Right lobe of liver (tissue), 4 donors: ENCODE data around the gene PCDH7.

Experiments
- POLR2A ChIP-seq: fragments of 450-650 bp; IDR thresholded peaks from one replicate; pipeline ENCODE4 v1.6.1; 2017; ENCODE audit warnings: antibody characterized with exemption, mild to moderate bottlenecking
- TF ChIP-seq, protein P1 (sequence below), 4 donors: fragments of 200-600 bp in 3 of 4; fragments of 450-650 bp in 1 of 4; IDR thresholded peaks; one replicate each; pipeline versions ENCODE4 v1.5.1 to v1.8.0; 2016 to 2022; ENCODE audit warnings: antibody characterized with exemption in 4 of 4, mild to moderate bottlenecking in 2 of 4
- donor health status: DM: no; HTN: no; CAD: no.
- donor health status: DM: no; HTN: no; CAD: no.
- donor health status: DM: no; HTN: yes; CAD: no.

GRCh38 chr4:30776921-30777415 is 56.8 kb downstream of the PCDH7 start:
- TF ChIP-seq, protein P1, sequence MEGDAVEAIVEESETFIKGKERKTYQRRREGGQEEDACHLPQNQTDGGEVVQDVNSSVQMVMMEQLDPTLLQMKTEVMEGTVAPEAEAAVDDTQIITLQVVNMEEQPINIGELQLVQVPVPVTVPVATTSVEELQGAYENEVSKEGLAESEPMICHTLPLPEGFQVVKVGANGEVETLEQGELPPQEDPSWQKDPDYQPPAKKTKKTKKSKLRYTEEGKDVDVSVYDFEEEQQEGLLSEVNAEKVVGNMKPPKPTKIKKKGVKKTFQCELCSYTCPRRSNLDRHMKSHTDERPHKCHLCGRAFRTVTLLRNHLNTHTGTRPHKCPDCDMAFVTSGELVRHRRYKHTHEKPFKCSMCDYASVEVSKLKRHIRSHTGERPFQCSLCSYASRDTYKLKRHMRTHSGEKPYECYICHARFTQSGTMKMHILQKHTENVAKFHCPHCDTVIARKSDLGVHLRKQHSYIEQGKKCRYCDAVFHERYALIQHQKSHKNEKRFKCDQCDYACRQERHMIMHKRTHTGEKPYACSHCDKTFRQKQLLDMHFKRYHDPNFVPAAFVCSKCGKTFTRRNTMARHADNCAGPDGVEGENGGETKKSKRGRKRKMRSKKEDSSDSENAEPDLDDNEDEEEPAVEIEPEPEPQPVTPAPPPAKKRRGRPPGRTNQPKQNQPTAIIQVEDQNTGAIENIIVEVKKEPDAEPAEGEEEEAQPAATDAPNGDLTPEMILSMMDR (IDR thresholded peaks at IDR 0.05): no peak
- no peak for TF ChIP-seq POLR2A
